MM.1S (cell line): Measurements from ENCODE around the gene KIAA0040.

Experiments used
- CTCF ChIP-seq: fragments of 300-600 bp; sonication (generic); IDR thresholded peaks from 2 replicates; pipeline ENCODE4 v1.5.1; 2016; ENCODE audit warnings: antibody characterized with exemption, low read length, mixed read lengths
- EZH2 ChIP-seq: fragments of 300-600 bp; sonication (generic); optimal IDR thresholded peaks from 2 replicates; pipeline ENCODE3; 2017; ENCODE audit warnings: low read depth, mild to moderate bottlenecking, antibody characterized with exemption, low read length, mixed read lengths
- EZH2phosphoT487 ChIP-seq: fragments of 300-600 bp; sonication (generic); IDR thresholded peaks from 2 replicates; pipeline ENCODE4 v1.6.1; 2018; ENCODE audit warnings: antibody characterized with exemption, low read length

- no peak for TF ChIP-seq CTCF
- TF ChIP-seq EZH2phosphoT487: no peak
- no peak for TF ChIP-seq EZH2
Observed at GRCh38 chr1:175217721-175218531, 25.4 kb upstream of the KIAA0040 start.
